HepG2 (cell line): ENCODE measurements around the gene CDK11B. TPM values are rescaled to one million over a fixed set of nuclear protein-coding genes. Genes with fewer than 3 reads are reported as not detected.
A peak's percentile ranks its signal among the peaks of the same experiment; 100 is the strongest.

Source experiments
- AGO2 ChIP-seq: fragments of 200-400 bp; formaldehyde crosslinking; optimal IDR thresholded peaks from 2 replicates; pipeline ENCODE3; 2017; ENCODE audit warnings: mild to moderate bottlenecking, low read depth, low read length, moderate library complexity
- ARNT ChIP-seq: fragments of 450-650 bp; IDR thresholded peaks from 2 replicates; pipeline ENCODE4 v1.6.1; 2017
- ATM ChIP-seq: fragments of 450-650 bp; IDR thresholded peaks from 2 replicates; pipeline ENCODE4 v1.7.1; 2017; ENCODE audit warnings: mild to moderate bottlenecking, borderline replicate concordance
- BCL6 ChIP-seq: IDR thresholded peaks from 2 replicates; pipeline ENCODE4 v1.6.1; 2016; ENCODE audit warnings: missing genetic modification reagents, missing compliant biosample characterization
- BRD4 ChIP-seq: sonication (generic); formaldehyde crosslinking; IDR thresholded peaks from 2 replicates; pipeline ENCODE4 v1.4.0; 2020; ENCODE audit warnings: missing genetic modification reagents
- CCDC6 ChIP-seq: sonication (generic); formaldehyde crosslinking; IDR thresholded peaks from 2 replicates; pipeline ENCODE4 v1.8.1; 2022; ENCODE audit warnings: mild to moderate bottlenecking, missing genetic modification reagents, moderate library complexity
- HNRNPL ChIP-seq: fragments of 200-400 bp; formaldehyde crosslinking; IDR thresholded peaks from 2 replicates; pipeline ENCODE4 v1.6.1; 2017; ENCODE audit warnings: mild to moderate bottlenecking, low read depth, low read length
- IRX3 ChIP-seq: sonication (generic); formaldehyde crosslinking; IDR thresholded peaks from 2 replicates; pipeline ENCODE4 v1.8.1; 2023; ENCODE audit warnings: mild to moderate bottlenecking, low read depth, missing genetic modification reagents, borderline replicate concordance
- ISX ChIP-seq: sonication (generic); formaldehyde crosslinking; conservative IDR thresholded peaks from 2 replicates; pipeline ENCODE4 v1.5.0; 2020; ENCODE audit warnings: missing genetic modification reagents
- RAD21 ChIP-seq: fragments of 450-650 bp; formaldehyde crosslinking; IDR thresholded peaks from 2 replicates; pipeline ENCODE4 v1.5.0; 2020; ENCODE audit warnings: mild to moderate bottlenecking
- RBM22 ChIP-seq: fragments of 200-400 bp; formaldehyde crosslinking; optimal IDR thresholded peaks from 2 replicates; pipeline ENCODE3; 2017; ENCODE audit warnings: mild to moderate bottlenecking, low read length, moderate library complexity
- REL ChIP-seq: sonication (generic); formaldehyde crosslinking; conservative IDR thresholded peaks from 2 replicates; pipeline ENCODE4 v1.8.0; 2022; ENCODE audit warnings: mild to moderate bottlenecking, missing genetic modification reagents, moderate library complexity
- SIN3A ChIP-seq: IDR thresholded peaks from 2 replicates; pipeline ENCODE4 v1.6.1; 2011; ENCODE audit warnings: low read depth, mild to moderate bottlenecking, control low read depth, low read length, borderline replicate concordance
- SP140L ChIP-seq: sonication (generic); formaldehyde crosslinking; IDR thresholded peaks from 2 replicates; pipeline ENCODE4 v1.4.0; 2020; ENCODE audit warnings: missing genetic modification reagents, borderline replicate concordance
- TBL1XR1 ChIP-seq: fragments of 150-350 bp; IDR thresholded peaks from 2 replicates; pipeline ENCODE4 v1.6.1; 2014; ENCODE audit warnings: borderline replicate concordance, low read length; ENCODE audit not compliant: partially characterized antibody
- ZFP36 ChIP-seq: fragments of 150-350 bp; IDR thresholded peaks from 2 replicates; pipeline ENCODE4 v1.6.1; 2018; ENCODE audit warnings: borderline replicate concordance, low read length, low read depth; ENCODE audit not compliant: partially characterized antibody
- ZNF207 ChIP-seq: fragments of 450-650 bp; IDR thresholded peaks from 2 replicates; pipeline ENCODE4 v1.6.1; 2016; ENCODE audit warnings: antibody characterized with exemption, borderline replicate concordance
- ZNF234 ChIP-seq: sonication (generic); formaldehyde crosslinking; conservative IDR thresholded peaks from 2 replicates; pipeline ENCODE4 v1.5.1; 2020; ENCODE audit warnings: mild to moderate bottlenecking, missing genetic modification reagents
- ZNF292 ChIP-seq: sonication (generic); formaldehyde crosslinking; IDR thresholded peaks from 2 replicates; pipeline ENCODE4 v1.8.1; 2022; ENCODE audit warnings: mild to moderate bottlenecking, low read depth, missing genetic modification reagents, borderline replicate concordance
- ZNF331 ChIP-seq: sonication (generic); formaldehyde crosslinking; IDR thresholded peaks from 2 replicates; pipeline ENCODE4 v1.4.0; 2020; ENCODE audit warnings: missing genetic modification reagents
- ZNF362 ChIP-seq: sonication (generic); formaldehyde crosslinking; IDR thresholded peaks from 2 replicates; pipeline ENCODE4 v1.4.0; 2020; ENCODE audit warnings: missing genetic modification reagents, mild to moderate bottlenecking, borderline replicate concordance
- ZNF468 ChIP-seq: sonication (generic); formaldehyde crosslinking; IDR thresholded peaks from 2 replicates; pipeline ENCODE4 v1.8.0; 2022; ENCODE audit warnings: mild to moderate bottlenecking, moderate library complexity, missing genetic modification reagents
- ZNF615 ChIP-seq: sonication (generic); formaldehyde crosslinking; IDR thresholded peaks from 2 replicates; pipeline ENCODE4 v1.5.0; 2020; ENCODE audit warnings: mild to moderate bottlenecking, missing genetic modification reagents, borderline replicate concordance
- ZNF619 ChIP-seq: sonication (generic); formaldehyde crosslinking; IDR thresholded peaks from 2 replicates; pipeline ENCODE4 v1.4.0; 2020; ENCODE audit warnings: mild to moderate bottlenecking, missing genetic modification reagents
- ZNF704 ChIP-seq: sonication (generic); formaldehyde crosslinking; IDR thresholded peaks from 2 replicates; pipeline ENCODE4 v1.8.1; 2023; ENCODE audit warnings: mild to moderate bottlenecking, inconsistent platforms, moderate library complexity, missing genetic modification reagents, borderline replicate concordance
- polyA plus RNA-seq, 8 experiments: library from polyadenylated mRNA; depleted of rRNA in 3 of 8; stranded (reverse) in 7 of 8; unstranded in 1 of 8; fragments of >200 nt; fragmentation: Illumina TruSeq in 4 of 8; extraction: Trizol in 4 of 8; gene quantifications; 2 replicates each; pipeline versions ENCODE4 v1.2.1 to v1.2.3, GENCODE V29; 2011 to 2016; ENCODE audit warnings: low read depth in 4 of 8, missing spikeins in 1 of 8, mixed read lengths in 1 of 8; ENCODE audit not compliant: insufficient read depth in 1 of 8
- total RNA-seq, 5 experiments: library from RNA; depleted of rRNA; stranded (reverse); fragments of >200 nt; fragmentation: Illumina TruSeq; extraction: Trizol; gene quantifications; 2 replicates each; pipeline ENCODE4 v1.2.3, GENCODE V29; 2016; ENCODE audit warnings: low read depth in 1 of 5
- TF ChIP-seq, protein P1 (sequence below): sonication (generic); formaldehyde crosslinking; IDR thresholded peaks from 2 replicates; pipeline ENCODE4 v1.4.0; 2020; ENCODE audit warnings: mild to moderate bottlenecking, low read depth, missing genetic modification reagents

The CDK11B gene
- total and polyA plus RNA-seq, 2 of the 13 experiments (the other 11 are each of a cell fraction or from before 2014, with no cell fraction given): 3.6 to 15.1 TPM

DNA sequence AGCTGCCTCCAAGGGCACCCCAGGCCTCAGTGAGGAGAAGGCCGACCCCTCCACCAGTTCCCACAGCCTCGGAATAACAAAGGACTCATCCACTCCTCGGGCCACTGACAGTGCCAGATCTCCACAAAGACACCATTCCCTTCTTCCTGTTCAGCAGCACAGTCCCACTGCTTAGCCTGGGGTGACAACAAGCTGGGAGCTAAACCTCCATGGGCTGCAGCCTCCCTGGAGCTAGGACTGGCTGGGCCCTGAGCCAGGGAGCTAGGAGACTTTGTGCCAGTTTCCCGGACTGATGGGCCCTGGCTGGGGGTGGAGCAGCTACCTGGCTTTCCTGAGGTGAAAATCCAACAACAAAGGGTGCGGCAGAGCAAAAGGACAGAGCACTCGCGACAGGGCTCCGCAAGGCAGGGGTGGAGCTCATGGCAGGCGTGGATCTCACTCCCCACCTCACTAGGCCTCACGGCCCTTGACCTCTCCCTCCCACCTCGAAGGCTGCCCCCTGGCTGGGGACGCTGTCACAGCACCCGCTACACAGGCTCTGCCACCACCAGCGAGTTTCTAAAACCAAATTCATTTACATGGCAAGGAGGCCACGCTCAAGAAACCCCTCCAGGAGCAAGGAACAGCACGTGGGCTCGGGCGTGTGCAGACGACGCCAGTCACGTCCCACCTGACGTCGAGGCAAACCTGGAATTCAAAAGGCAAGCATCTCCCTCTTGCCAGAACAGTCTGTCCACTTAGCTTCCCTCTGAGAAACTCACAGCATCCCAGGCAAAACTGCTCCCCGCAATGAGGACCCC, 20.0 kb upstream of the CDK11B start (continued):
- no peak for TF ChIP-seq SP140L (CRISPR knock-in tag)
- TF ChIP-seq RBM22: no peak
- no peak for TF ChIP-seq SIN3A
- no peak; the same call in 1 of the 2 replicates for TF ChIP-seq ZNF292
- no peak for TF ChIP-seq REL (CRISPR knock-in tag)
- TF ChIP-seq IRX3 (CRISPR knock-in tag): no peak
- peak; percentile 11 for TF ChIP-seq TBL1XR1
- peak; percentile 56 for TF ChIP-seq RAD21
- no peak for TF ChIP-seq ZNF207
- TF ChIP-seq HNRNPL: peak; percentile 77; the same call in 1 of the 2 replicates
- TF ChIP-seq ZNF704 (CRISPR knock-in tag): no peak
- TF ChIP-seq ZNF615 (CRISPR knock-in tag): no peak
- TF ChIP-seq ZNF619 (CRISPR knock-in tag): no peak
- peak; percentile 33 for TF ChIP-seq AGO2
- peak; percentile 46; the same call in 1 of the 2 replicates for TF ChIP-seq BCL6 (CRISPR knock-in tag)
- no peak for TF ChIP-seq ATM
- no peak for TF ChIP-seq ARNT
- TF ChIP-seq ZNF362 (CRISPR knock-in tag): no peak
- no peak for TF ChIP-seq ZNF234 (CRISPR knock-in tag)
- no peak for TF ChIP-seq ZFP36
- TF ChIP-seq ISX (CRISPR knock-in tag): no peak
- TF ChIP-seq ZNF468 (CRISPR knock-in tag): no peak
- peak; percentile 71; the same call in 1 of the 2 replicates for TF ChIP-seq ZNF331 (CRISPR knock-in tag)
- TF ChIP-seq CCDC6 (CRISPR knock-in tag): peak; percentile 71; the same call in 1 of the 2 replicates
- TF ChIP-seq BRD4 (CRISPR knock-in tag): peak; percentile 58; the same call in 1 of the 2 replicates
- TF ChIP-seq, protein P1, sequence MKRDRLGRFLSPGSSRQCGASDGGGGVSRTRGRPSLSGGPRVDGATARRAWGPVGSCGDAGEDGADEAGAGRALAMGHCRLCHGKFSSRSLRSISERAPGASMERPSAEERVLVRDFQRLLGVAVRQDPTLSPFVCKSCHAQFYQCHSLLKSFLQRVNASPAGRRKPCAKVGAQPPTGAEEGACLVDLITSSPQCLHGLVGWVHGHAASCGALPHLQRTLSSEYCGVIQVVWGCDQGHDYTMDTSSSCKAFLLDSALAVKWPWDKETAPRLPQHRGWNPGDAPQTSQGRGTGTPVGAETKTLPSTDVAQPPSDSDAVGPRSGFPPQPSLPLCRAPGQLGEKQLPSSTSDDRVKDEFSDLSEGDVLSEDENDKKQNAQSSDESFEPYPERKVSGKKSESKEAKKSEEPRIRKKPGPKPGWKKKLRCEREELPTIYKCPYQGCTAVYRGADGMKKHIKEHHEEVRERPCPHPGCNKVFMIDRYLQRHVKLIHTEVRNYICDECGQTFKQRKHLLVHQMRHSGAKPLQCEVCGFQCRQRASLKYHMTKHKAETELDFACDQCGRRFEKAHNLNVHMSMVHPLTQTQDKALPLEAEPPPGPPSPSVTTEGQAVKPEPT (CRISPR knock-in tag): peak; percentile 58; the same call in 1 of the 2 replicates
